PC-3 (cell line): ENCODE results near the gene SEC31A. TPM values are rescaled to one million over a fixed set of nuclear protein-coding genes. Genes with fewer than 3 reads are reported as not detected.

Experiments
- ATAC-seq: fragments of 200-7000 bp; cut with Tn5 transposase; 2 replicates; pipeline ENCODE4 v1.9.1; 2020; ENCODE audit warnings: mild to moderate bottlenecking, moderate library complexity
- BruUV-seq: library from RNA; stranded (reverse); fragments of 400-500 nt; replicated peaks from 2 replicates; lab custom pipeline; 2021; lab: Mats Ljungman, UMichigan
- CTCF ChIA-PET: fragments of 300-600 bp; sonication (Branson Sonifier 250); formaldehyde crosslinking; loops from one replicate; lab custom pipeline; 2022; ENCODE audit warnings: antibody characterized with exemption; lab: Charles Lee
- POLR2A ChIA-PET: fragments of 300-600 bp; sonication (Branson Sonifier 250); formaldehyde crosslinking; loops from one replicate; lab custom pipeline; 2022; ENCODE audit warnings: antibody characterized with exemption; ENCODE audit not compliant: unreplicated experiment; lab: Charles Lee
- DNase-seq: peaks from one replicate; pipeline ENCODE4 v3.0.0-alpha.2; 2015
- H2AFZ ChIP-seq: fragments of 300-600 bp; sonication (generic); 2 replicates; pipeline ENCODE4 v1.6.0; 2016; ENCODE audit warnings: antibody characterized with exemption, low read length
- H3F3A ChIP-seq: fragments of 300-600 bp; sonication (generic); one replicate; pipeline ENCODE4 v1.6.0; 2017; ENCODE audit warnings: antibody characterized with exemption, low read length, control low read depth, mild to moderate bottlenecking; ENCODE audit not compliant: unreplicated experiment
- H3K27ac ChIP-seq: fragments of 300-600 bp; sonication (generic); 2 replicates; pipeline ENCODE4 v1.5.1; 2016; ENCODE audit warnings: mild to moderate bottlenecking, low read length
- H3K27me3 ChIP-seq: fragments of 300-600 bp; sonication (generic); 2 replicates; pipeline ENCODE4 v1.6.1; 2016; ENCODE audit warnings: low read length, mixed read lengths
- H3K36me3 ChIP-seq: fragments of 300-600 bp; sonication (generic); 2 replicates; pipeline ENCODE4 v1.6.1; 2016; ENCODE audit warnings: low read depth, mixed run types, low read length, mixed read lengths
- H3K4me1 ChIP-seq: fragments of 300-600 bp; sonication (generic); 2 replicates; pipeline ENCODE4 v1.5.1; 2016; ENCODE audit warnings: low read length; ENCODE audit not compliant: insufficient read depth
- H3K4me2 ChIP-seq: fragments of 300-600 bp; sonication (generic); 2 replicates; pipeline ENCODE4 v1.6.0; 2016; ENCODE audit warnings: low read length
- H3K4me3 ChIP-seq: fragments of 300-600 bp; sonication (generic); 2 replicates; pipeline ENCODE4 v1.5.1; 2016; ENCODE audit warnings: mild to moderate bottlenecking, low read length, mixed read lengths
- H3K79me2 ChIP-seq: fragments of 300-600 bp; sonication (generic); 2 replicates; pipeline ENCODE4 v1.6.1; 2017; ENCODE audit warnings: low read length, mixed read lengths
- H3K9ac ChIP-seq: fragments of 300-600 bp; sonication (generic); 2 replicates; pipeline ENCODE4 v1.6.0; 2016; ENCODE audit warnings: mild to moderate bottlenecking, low read length
- H3K9me2 ChIP-seq: fragments of 300-600 bp; sonication (generic); replicated peaks from 2 replicates; pipeline ENCODE4 v1.6.1; 2016; ENCODE audit warnings: mixed run types, low read length, mixed read lengths
- H3K9me3 ChIP-seq: fragments of 300-600 bp; sonication (generic); 2 replicates; pipeline ENCODE4 v1.6.1; 2016; ENCODE audit warnings: low read length, mixed read lengths
- H4K20me1 ChIP-seq: fragments of 300-600 bp; sonication (generic); 2 replicates; pipeline ENCODE4 v1.6.1; 2016; ENCODE audit warnings: low read length, mixed read lengths
- CTCF ChIP-seq: fragments of 300-600 bp; sonication (generic); conservative IDR thresholded peaks from 2 replicates; pipeline ENCODE4 v1.5.1; 2017; ENCODE audit warnings: antibody characterized with exemption, low read depth, mild to moderate bottlenecking, low read length
- EZH2 ChIP-seq: fragments of 300-600 bp; sonication (generic); IDR thresholded peaks from one replicate; pipeline ENCODE4 v1.6.1; 2017; ENCODE audit warnings: antibody characterized with exemption, mild to moderate bottlenecking, low read length; ENCODE audit not compliant: unreplicated experiment
- EZH2phosphoT487 ChIP-seq: fragments of 300-600 bp; sonication (generic); IDR thresholded peaks from 2 replicates; pipeline ENCODE4 v1.6.1; 2018; ENCODE audit warnings: mild to moderate bottlenecking, antibody characterized with exemption, low read length, borderline replicate concordance
- intact Hi-C: fragments of 100-400 bp; cut with micrococcal nuclease; formaldehyde crosslinking; loops from 2 replicates; pipeline ENCODE4 v1.9.0; 2023
- total RNA-seq: library from RNA; depleted of rRNA; stranded (reverse); fragments of >200 nt; gene quantifications from 2 replicates; pipeline ENCODE4 v1.2.3, GENCODE V29; 2014

SEC31A gene
- total RNA-seq, 1 experiment from 2014 or later = 47.4 TPM

DNA sequence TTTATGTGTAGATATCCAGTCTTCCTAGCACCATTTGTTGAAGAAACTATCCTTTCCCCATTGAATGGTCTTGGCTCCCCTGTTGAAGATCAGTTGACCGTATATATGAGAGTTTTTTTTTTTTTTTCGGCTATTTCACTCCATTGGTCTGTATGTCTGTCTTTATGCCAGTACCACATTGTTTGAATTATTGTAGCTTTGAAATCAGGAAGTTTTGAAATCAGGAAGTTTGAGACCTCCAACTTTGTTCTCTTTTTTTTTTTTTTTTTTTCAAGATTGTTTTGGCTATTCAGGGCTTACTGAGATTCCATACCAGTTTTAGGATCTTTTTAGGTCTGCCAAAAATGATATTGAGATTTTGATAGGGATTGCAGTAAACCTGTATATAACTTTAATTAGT lies 88.0 kb downstream of the SEC31A start:
- peaks cover 6% of the 10 kb centered on the region for H3K27me3 ChIP-seq
- TF ChIP-seq CTCF (no peak), EZH2 (no peak), EZH2phosphoT487 (no peak)
- H3K79me2 ChIP-seq = no peaks in the 10 kb centered on the region
- no peaks in the 10 kb centered on the region for H3K9me2 ChIP-seq
- POLR2A ChIA-PET = no interaction called here
- CTCF ChIA-PET = no interaction called here
- intact Hi-C loops = loop anchor here (2.0 kb wide), 2 partner anchors 82 to 340 kb away; no protein-coding TSS in a partner anchor
- 0 out of 2 replicates have a peak, but pooled peaks cover 3% of the 10 kb centered on the region for H3K4me1 ChIP-seq
- no peak overlapping the region for H3K4me3 ChIP-seq
- no peaks in the 10 kb centered on the region for H4K20me1 ChIP-seq
- no peaks in the 10 kb centered on the region for H3K36me3 ChIP-seq
- no peak overlapping the region for H3K27ac ChIP-seq
- H3F3A ChIP-seq = no peaks in the 10 kb centered on the region
- DNase-seq = no peak
- no peaks in the 10 kb centered on the region for H3K9me3 ChIP-seq
- BruUV-seq = no TSS peak
- H3K9ac ChIP-seq = no peak overlapping the region
- H2AFZ ChIP-seq = no peak overlapping the region
- ATAC-seq = no peak
- H3K4me2 ChIP-seq = no peak overlapping the region

GRCh38 chr4:82801910-82802521 lies 88.9 kb downstream of the SEC31A start:
- Histone ChIP-seq H3K4me1 (0 out of 2 replicates have a peak, but pooled peaks cover 3% of the 10 kb centered on the region), H3K4me3 (no peak overlapping the region), H3K27me3 (peaks cover 6% of the 10 kb centered on the region), H3K9ac (no peak overlapping the region), H3K9me2 (no peaks in the 10 kb centered on the region), H3K36me3 (no peaks in the 10 kb centered on the region), H3F3A (no peaks in the 10 kb centered on the region), H4K20me1 (no peaks in the 10 kb centered on the region), H3K4me2 (no peak overlapping the region), H3K9me3 (no peaks in the 10 kb centered on the region), H3K79me2 (no peaks in the 10 kb centered on the region), H2AFZ (no peak overlapping the region), H3K27ac (no peak overlapping the region)
- CTCF ChIA-PET = no interaction called here
- POLR2A ChIA-PET = no interaction called here
- no peak for TF ChIP-seq EZH2phosphoT487
- peak; percentile 69 for TF ChIP-seq CTCF
- TF ChIP-seq EZH2 = no peak
- intact Hi-C loops = loop anchor here (2.0 kb wide), 2 partner anchors 81 to 339 kb away; no protein-coding TSS in a partner anchor
- peak; percentile 43 for ATAC-seq
- DNase-seq = peak; percentile 49
- BruUV-seq = no TSS peak
